COLO829 (cell line): ENCODE measurements around the gene LONP1.

ENCODE experiments used
- DNase-seq: peaks from one replicate; pipeline ENCODE4 v3.0.0; 2012; ENCODE audit warnings: low spot score

Gene LONP1

GRCh38 chr19:5679289-5680083, 40.5 kb downstream of the LONP1 start:
- DNase-seq = no peak

- no peak for DNase-seq
These were observed 41.8 kb downstream of the LONP1 start for GRCh38 chr19:5678071-5678718.

GRCh38 chr19:5677580-5677979, 42.4 kb downstream of the LONP1 start:
- DNase-seq = no peak

GRCh38 chr19:5677136-5677535, 42.8 kb downstream of the LONP1 start:
- no peak for DNase-seq

- DNase-seq = no peak
These were observed 43.2 kb downstream of the LONP1 start for GRCh38 chr19:5676772-5677105.

- DNase-seq = no peak
These were observed 43.7 kb downstream of the LONP1 start for GRCh38 chr19:5676105-5676771.

GRCh38 chr19:5674714-5675113, 45.2 kb downstream of the LONP1 start:
- no peak for DNase-seq

- DNase-seq = no peak
These were observed 46.2 kb downstream of the LONP1 start for GRCh38 chr19:5673752-5674151.

GRCh38 chr19:5672708-5673459, 47.1 kb downstream of the LONP1 start:
- DNase-seq = no peak

- no peak for DNase-seq
These were observed 48.3 kb downstream of the LONP1 start for GRCh38 chr19:5671600-5671999.

GRCh38 chr19:5669212-5669611, 50.7 kb downstream of the LONP1 start:
- no peak for DNase-seq

GRCh38 chr19:5667751-5668271, 52.1 kb downstream of the LONP1 start:
- DNase-seq = no peak

GRCh38 chr19:5666921-5667610, 52.9 kb downstream of the LONP1 start:
- no peak for DNase-seq

GRCh38 chr19:5665781-5666513, 54.0 kb downstream of the LONP1 start:
- no peak for DNase-seq

- DNase-seq = no peak
These were observed 55.4 kb downstream of the LONP1 start for GRCh38 chr19:5664515-5664914.

GRCh38 chr19:5663904-5664303, 56.0 kb downstream of the LONP1 start:
- no peak for DNase-seq

GRCh38 chr19:5661483-5661882, 58.5 kb downstream of the LONP1 start:
- no peak for DNase-seq

- DNase-seq = no peak
These were observed 64.5 kb downstream of the LONP1 start for GRCh38 chr19:5655412-5655811.

GRCh38 chr19:5654931-5655330, 65.0 kb downstream of the LONP1 start:
- no peak for DNase-seq

GRCh38 chr19:5652261-5652660, 67.7 kb downstream of the LONP1 start:
- DNase-seq = no peak

- no peak for DNase-seq
These were observed 68.6 kb downstream of the LONP1 start for GRCh38 chr19:5651361-5651760.
